ENCODE measurements around the gene CELA3A. TPM values are rescaled to one million over a fixed set of nuclear protein-coding genes. Genes with fewer than 3 reads are reported as not detected.

The CELA3A gene
- total and polyA plus RNA-seq, 10 of the 15 experiments (the other 5 are each of a cell fraction or from before 2014, with no cell fraction given), result 7.6 TPM; not detected in 9

DNA sequence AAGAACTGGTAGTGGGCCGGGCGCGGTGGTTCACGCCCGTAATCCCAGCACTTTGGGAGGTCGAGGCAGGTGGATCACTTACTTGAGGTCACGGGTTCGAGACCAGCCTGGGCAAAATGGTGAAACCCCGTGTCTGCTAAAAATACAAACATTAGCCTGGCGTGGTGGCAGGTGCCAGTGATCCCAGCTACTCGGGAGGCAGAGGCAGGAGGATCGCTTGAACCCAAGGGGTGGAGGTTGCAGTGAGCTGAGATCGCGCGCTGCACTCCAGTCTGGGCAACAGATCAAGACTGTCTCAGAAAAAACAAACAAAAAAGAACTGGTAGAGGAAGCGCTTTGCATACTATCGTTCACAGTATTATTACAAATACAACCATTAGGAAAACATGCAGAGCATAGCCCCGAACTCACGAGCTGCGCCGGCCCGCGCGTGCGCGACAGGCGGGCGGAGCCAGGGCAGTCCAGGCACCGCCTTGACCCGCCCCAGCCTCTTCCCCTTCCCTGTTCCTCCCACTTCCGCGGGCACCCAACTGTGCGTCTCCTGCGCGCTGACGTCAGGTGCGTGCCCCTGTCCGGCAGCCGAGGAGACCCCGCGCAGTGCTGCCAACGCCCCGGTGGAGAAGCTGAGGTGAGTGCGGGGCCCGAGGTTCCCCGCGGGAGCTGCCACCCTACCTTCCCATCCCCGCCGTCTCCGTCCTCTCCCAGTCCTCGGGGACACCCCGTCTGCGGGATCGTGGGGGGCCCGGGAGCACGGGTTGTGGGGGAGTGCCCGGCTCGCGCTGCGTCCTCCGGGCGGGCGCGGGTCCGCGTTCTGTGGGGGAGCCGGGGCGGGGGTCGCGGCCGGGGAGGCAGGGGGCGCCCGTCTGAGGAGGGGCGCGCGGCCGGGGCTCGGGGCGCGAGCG, 50.9 kb downstream of the CELA3A start, which contains the start of gene CDC42 (continued):
- TF ChIP-seq KLF5 (IDR thresholded peaks at IDR 0.05; ENCODE audit: partially characterized antibody) (no peak), TARDBP (IDR thresholded peaks at IDR 0.05; ENCODE audit: borderline replicate concordance) (0 out of 2 replicates have a peak, but pooled peaks have one; percentile 35), RFX5 (IDR thresholded peaks at IDR 0.05; ENCODE audit: low read depth, low read length) (peak; percentile 64; the same call in 1 of the 2 replicates), CHD1 (IDR thresholded peaks at IDR 0.05; ENCODE audit: low read depth, low read length) (no peak), NFXL1 (IDR thresholded peaks at IDR 0.05; ENCODE audit: borderline replicate concordance) (no peak), RB1 (IDR thresholded peaks at IDR 0.05; ENCODE audit: borderline replicate concordance) (no peak), YBX1 (IDR thresholded peaks at IDR 0.05) (no peak), BRCA1 (IDR thresholded peaks at IDR 0.05; ENCODE audit: low read depth, low read length) (no peak), SIX5 (IDR thresholded peaks at IDR 0.05; ENCODE audit: low read depth, low read length, severe bottlenecking) (peak; percentile 29), MEF2B (IDR thresholded peaks at IDR 0.05; ENCODE audit: partially characterized antibody, poor library complexity, severe bottlenecking) (no peak), HDAC2 (IDR thresholded peaks at IDR 0.05) (no peak)
- TF ChIP-seq, protein P1, sequence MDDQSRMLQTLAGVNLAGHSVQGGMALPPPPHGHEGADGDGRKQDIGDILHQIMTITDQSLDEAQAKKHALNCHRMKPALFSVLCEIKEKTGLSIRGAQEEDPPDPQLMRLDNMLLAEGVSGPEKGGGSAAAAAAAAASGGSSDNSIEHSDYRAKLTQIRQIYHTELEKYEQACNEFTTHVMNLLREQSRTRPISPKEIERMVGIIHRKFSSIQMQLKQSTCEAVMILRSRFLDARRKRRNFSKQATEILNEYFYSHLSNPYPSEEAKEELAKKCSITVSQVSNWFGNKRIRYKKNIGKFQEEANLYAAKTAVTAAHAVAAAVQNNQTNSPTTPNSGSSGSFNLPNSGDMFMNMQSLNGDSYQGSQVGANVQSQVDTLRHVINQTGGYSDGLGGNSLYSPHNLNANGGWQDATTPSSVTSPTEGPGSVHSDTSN (IDR thresholded peaks at IDR 0.05; ENCODE audit: insufficient replicate concordance, low read depth, low read length), result no peak
- TF ChIP-seq, protein P2, sequence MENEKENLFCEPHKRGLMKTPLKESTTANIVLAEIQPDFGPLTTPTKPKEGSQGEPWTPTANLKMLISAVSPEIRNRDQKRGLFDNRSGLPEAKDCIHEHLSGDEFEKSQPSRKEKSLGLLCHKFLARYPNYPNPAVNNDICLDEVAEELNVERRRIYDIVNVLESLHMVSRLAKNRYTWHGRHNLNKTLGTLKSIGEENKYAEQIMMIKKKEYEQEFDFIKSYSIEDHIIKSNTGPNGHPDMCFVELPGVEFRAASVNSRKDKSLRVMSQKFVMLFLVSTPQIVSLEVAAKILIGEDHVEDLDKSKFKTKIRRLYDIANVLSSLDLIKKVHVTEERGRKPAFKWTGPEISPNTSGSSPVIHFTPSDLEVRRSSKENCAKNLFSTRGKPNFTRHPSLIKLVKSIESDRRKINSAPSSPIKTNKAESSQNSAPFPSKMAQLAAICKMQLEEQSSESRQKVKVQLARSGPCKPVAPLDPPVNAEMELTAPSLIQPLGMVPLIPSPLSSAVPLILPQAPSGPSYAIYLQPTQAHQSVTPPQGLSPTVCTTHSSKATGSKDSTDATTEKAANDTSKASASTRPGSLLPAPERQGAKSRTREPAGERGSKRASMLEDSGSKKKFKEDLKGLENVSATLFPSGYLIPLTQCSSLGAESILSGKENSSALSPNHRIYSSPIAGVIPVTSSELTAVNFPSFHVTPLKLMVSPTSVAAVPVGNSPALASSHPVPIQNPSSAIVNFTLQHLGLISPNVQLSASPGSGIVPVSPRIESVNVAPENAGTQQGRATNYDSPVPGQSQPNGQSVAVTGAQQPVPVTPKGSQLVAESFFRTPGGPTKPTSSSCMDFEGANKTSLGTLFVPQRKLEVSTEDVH (IDR thresholded peaks at IDR 0.05; ENCODE audit: low read depth, partially characterized antibody), result no peak
- TF ChIP-seq, protein P3, sequence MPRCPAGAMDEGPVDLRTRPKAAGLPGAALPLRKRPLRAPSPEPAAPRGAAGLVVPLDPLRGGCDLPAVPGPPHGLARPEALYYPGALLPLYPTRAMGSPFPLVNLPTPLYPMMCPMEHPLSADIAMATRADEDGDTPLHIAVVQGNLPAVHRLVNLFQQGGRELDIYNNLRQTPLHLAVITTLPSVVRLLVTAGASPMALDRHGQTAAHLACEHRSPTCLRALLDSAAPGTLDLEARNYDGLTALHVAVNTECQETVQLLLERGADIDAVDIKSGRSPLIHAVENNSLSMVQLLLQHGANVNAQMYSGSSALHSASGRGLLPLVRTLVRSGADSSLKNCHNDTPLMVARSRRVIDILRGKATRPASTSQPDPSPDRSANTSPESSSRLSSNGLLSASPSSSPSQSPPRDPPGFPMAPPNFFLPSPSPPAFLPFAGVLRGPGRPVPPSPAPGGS (IDR thresholded peaks at IDR 0.05; ENCODE audit: borderline replicate concordance, insufficient read depth, low read depth, low read length, poor library complexity, severe bottlenecking), result no peak
- TF ChIP-seq, protein P4, sequence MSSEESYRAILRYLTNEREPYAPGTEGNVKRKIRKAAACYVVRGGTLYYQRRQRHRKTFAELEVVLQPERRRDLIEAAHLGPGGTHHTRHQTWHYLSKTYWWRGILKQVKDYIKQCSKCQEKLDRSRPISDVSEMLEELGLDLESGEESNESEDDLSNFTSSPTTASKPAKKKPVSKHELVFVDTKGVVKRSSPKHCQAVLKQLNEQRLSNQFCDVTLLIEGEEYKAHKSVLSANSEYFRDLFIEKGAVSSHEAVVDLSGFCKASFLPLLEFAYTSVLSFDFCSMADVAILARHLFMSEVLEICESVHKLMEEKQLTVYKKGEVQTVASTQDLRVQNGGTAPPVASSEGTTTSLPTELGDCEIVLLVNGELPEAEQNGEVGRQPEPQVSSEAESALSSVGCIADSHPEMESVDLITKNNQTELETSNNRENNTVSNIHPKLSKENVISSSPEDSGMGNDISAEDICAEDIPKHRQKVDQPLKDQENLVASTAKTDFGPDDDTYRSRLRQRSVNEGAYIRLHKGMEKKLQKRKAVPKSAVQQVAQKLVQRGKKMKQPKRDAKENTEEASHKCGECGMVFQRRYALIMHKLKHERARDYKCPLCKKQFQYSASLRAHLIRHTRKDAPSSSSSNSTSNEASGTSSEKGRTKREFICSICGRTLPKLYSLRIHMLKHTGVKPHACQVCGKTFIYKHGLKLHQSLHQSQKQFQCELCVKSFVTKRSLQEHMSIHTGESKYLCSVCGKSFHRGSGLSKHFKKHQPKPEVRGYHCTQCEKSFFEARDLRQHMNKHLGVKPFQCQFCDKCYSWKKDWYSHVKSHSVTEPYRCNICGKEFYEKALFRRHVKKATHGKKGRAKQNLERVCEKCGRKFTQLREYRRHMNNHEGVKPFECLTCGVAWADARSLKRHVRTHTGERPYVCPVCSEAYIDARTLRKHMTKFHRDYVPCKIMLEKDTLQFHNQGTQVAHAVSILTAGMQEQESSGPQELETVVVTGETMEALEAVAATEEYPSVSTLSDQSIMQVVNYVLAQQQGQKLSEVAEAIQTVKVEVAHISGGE (CRISPR knock-in tag; IDR thresholded peaks at IDR 0.05), result no peak
- TF ChIP-seq, protein P5, sequence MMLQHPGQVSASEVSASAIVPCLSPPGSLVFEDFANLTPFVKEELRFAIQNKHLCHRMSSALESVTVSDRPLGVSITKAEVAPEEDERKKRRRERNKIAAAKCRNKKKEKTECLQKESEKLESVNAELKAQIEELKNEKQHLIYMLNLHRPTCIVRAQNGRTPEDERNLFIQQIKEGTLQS (IDR thresholded peaks at IDR 0.05; ENCODE audit: borderline replicate concordance, extremely low read depth, low read depth, low read length), result no peak

All from GM12878 (cell line).